Measurements from ENCODE around the gene ARRDC2.
"Not testable (repeated sequence)": the region's sequence is repeated elsewhere in the genome, so short reads cannot be mapped to it uniquely, and the experiment has no call there.

ARRDC2 gene

GRCh38 chr19:17993076-17993813 lies 14.7 kb upstream of the ARRDC2 start:
- DNase-seq: no peak

GRCh38 chr19:17996826-17997316 lies 11.1 kb upstream of the ARRDC2 start:
- peak; percentile 64 for DNase-seq

GRCh38 chr19:17997969-17998826 lies 9.8 kb upstream of the ARRDC2 start:
- no peak for DNase-seq

- DNase-seq: no peak
Observed at GRCh38 chr19:17998827-17999150, 9.2 kb upstream of the ARRDC2 start.

GRCh38 chr19:17999684-18000479 lies 8.1 kb upstream of the ARRDC2 start:
- no peak for DNase-seq

GRCh38 chr19:18000480-18000914 lies 7.5 kb upstream of the ARRDC2 start:
- no peak for DNase-seq

GRCh38 chr19:18000915-18001776 lies 6.8 kb upstream of the ARRDC2 start:
- DNase-seq: peak; percentile 71

GRCh38 chr19:18001777-18002345 lies 6.1 kb upstream of the ARRDC2 start:
- DNase-seq: no peak

GRCh38 chr19:18002347-18002850 lies 5.6 kb upstream of the ARRDC2 start:
- DNase-seq: no peak

- DNase-seq: not testable (repeated sequence)
Observed at GRCh38 chr19:18005750-18006149, 2.2 kb upstream of the ARRDC2 start.

GRCh38 chr19:18007044-18007916 lies 690 bp upstream of the ARRDC2 start:
- DNase-seq: peak; percentile 66

- no peak for DNase-seq
Observed at GRCh38 chr19:18008814-18009213, 844 bp downstream of the ARRDC2 start.

GRCh38 chr19:18009412-18010066 lies 1.6 kb downstream of the ARRDC2 start:
- no peak for DNase-seq

GRCh38 chr19:18010149-18010548 lies 2.2 kb downstream of the ARRDC2 start:
- DNase-seq: no peak

- DNase-seq: no peak
Observed at GRCh38 chr19:18013210-18014111, 5.5 kb downstream of the ARRDC2 start.

- no peak for DNase-seq
Observed at GRCh38 chr19:18014197-18014596, 6.2 kb downstream of the ARRDC2 start.

- no peak for DNase-seq
Observed at GRCh38 chr19:18016209-18016910, 8.4 kb downstream of the ARRDC2 start.
